Endometrium (tissue), 2 donors: Measurements from ENCODE around the gene CDH2.

Experiments
- FAIRE-seq: peaks from 2 replicates; lab custom pipeline; 2012; peaks lifted over from hg19 to GRCh38; lab: Jason Lieb, UNC
- donor health status: control.
- donor health status: control.

CDH2 gene

DNA sequence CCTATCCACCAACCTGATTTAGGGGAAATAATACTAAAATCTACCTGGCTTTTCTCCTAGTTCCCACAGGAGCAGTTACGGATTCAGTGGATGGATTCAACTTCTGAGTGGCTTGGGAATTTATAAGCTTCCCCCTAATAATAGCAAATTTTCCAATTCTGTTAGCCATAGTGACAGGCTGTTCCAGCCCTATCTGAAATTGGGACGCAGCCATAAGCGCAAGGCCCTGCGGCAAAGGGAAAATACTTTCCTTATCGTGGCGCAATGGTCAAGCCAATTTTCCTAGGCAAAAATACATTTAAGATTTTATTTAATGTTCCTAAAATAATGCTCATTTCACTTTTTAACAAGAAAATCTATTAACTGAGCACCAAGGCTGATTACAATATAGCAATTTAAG, 49.7 kb downstream of the CDH2 start:
- no peak for FAIRE-seq

DNA sequence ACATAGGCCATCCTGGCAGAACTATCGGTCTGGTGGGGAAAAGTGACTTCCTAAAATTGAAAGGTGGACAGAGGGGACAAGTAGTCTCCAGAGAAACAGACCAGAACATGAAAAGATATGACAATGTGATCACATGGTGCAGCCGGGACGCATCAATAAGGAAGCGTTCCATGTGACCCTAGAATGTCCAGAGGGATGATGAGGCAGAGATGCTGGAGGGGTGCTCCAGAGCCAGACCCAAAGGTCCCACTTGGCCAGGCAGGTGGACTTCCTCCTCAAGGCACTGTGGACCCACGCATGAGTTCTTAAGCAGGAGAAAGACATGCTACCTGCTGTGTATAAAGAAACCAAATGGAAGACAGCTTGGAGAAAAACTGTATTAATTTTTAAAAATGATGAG, 50.2 kb downstream of the CDH2 start:
- FAIRE-seq = no peak

DNA sequence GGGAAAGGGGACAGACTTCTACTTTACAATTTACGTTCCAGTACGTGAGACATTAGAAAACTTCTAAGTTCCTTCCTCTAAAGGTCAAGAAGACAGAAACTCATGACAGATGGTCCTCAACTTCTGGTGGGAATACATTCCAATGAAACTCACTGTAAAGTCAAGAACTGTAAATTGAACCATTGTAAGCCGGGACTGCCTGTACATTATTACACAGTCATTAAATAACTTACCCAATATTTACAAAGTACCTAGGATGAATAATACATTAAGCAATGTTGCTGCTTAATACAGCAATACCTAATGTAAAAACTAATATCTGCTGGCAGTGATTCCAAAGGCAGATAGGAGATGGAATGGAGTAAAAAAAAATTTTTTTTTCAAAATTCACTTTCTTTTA, 51.9 kb downstream of the CDH2 start:
- no peak for FAIRE-seq

DNA sequence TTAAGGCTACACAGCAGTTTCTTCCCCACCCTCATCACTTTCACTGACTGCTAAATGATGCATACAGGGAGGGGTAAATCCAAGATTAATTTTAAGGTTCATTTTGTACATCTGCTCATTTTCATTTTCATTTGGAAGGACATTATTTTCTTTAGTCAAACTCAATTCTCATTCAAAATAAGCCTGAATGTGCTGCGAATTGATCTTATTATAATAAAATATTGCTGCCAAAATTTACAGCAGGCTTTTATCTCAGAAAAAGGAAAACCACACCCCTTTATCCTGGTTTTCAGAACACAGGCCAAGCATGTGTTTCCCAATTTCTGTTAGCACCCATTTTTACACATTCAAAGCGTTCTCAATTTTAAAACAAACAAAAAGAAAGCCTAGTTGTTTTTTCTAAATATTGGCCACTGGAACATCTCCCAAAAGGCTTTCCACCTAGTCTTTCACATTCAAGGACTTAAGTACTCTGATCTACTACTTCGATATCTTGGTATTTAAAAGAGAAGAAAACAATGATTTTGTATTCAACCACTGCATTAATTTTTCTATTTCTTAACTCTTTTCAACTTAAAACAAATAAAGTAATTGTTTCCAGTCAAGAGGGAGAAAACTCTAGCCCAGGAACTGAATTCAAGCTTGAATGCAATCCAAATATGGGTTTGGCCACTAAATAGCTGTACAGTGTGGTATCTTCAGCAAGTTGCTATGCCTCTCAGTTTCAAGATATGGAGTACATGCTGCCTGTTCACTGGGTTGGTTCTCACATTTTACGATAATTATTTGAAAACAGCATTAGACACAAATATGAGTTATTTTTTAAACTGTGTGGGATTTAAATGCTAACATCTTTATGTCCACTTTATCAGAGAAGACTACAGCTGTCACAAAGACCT, 52.5 kb downstream of the CDH2 start:
- FAIRE-seq = peak; percentile 46

DNA sequence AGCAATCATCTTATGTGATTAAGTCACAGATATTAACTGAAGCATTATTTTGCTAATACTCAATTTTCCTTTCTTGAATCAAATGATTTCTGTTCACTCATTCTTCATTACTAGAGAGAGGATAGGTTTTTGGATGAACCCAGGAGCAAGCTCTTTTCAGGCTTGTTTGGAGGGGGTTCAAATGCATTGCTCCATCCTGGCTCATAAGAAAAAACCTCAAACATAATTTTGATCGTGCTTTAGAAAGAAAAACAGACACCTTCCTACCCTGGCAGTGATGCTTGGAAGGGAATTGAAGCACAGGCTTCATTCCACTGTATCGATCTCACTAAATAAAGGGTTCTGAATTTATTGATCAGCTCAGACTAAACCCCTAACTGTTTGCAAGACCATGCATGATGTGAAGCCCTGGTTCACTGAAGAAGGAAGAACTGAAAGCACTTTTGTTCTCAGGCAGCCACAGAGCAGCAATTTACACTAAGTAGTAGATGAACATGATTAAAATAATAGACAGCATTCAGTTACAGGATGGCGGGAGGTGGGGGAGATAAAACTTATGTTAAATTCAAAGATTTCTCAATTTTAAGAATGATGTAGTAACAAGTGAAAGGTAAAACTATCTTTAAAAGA, 53.4 kb downstream of the CDH2 start:
- FAIRE-seq = no peak

DNA sequence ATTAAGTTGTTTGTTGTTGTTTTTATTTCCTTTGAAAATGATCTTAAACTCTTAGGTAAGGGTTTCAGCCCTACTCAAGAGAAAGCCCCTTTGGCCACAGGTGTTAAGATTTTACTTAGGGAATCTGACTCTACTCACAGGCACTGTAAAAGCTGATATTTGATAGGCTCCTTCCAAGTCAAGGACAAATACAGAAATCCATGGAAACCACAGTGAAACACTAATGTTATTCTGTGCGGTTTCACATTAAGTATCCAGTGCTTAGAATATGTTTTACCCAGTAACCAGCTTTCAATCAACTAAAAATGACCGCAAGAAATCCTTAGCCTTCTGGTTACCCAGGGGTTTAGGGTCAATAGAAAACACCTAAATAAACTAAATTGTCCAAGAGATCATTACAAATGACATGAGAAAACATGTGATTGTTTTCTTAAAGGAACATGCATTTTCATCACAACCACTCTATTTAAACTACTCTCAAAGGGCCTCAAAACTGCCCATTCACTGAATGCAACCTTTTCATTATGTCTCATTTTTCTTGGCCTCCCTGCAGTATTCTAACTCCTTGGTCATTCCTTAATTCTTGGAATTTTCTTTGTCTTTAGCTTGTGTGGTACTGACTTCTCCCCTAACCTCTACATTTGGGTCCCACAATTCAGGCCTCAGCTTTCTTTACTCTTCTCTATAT, 56.0 kb downstream of the CDH2 start:
- no peak for FAIRE-seq

DNA sequence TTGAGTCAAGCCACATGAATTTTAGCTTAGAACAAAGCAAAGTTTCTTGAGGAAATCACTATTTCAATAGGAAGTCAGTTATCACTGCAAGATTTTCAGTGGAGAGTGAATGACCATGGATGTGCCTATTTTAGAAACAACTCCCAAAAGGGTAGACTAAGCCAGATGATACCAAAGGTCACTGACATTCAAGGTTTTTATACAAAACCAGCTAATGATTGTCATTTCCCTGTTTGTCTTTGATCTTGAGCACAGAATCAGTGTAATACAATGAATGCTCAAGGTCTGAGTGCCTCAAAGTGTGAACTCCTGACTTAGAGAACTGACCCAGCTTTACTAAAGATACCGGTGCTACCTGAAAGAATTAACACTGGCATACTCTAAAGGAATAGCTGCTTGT, 60.5 kb downstream of the CDH2 start:
- no peak for FAIRE-seq

DNA sequence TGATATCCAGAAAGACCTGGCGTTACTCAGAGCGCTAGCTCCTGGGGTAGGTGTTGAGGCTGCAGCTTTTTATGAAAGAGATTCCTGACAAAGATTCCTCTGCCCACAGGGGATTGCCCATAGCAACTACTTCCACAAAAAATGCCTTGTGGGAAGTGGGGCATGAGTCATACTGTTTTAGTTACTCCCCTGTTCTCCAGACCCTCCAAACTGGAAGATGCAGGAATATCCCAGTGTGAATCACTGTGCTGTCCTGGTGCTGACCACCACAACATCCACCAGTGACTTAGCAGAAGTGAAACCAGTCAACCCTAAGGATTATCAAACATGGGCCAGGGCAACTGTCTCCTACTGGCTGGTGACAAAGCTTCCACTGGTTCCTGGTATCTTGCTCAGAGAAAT, 61.8 kb downstream of the CDH2 start:
- FAIRE-seq = no peak

DNA sequence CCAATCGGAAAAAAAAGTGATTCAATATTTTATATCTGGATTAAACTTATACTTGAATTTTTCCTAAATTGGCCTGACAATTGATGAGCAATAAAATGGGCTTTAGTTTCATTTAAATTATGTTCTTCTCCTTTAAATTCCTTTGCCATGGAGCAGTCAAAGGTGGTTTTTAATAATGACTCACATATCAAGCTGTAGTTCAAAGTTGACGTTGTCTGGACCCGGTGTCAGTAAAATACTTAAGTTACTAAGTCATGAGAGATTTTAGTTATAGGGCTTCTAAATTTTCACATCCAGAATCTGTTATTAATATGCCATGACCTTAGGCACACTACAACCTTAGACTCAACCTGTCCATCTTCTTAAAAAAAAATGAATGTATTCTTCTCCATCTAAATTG, 62.5 kb downstream of the CDH2 start:
- no peak for FAIRE-seq

DNA sequence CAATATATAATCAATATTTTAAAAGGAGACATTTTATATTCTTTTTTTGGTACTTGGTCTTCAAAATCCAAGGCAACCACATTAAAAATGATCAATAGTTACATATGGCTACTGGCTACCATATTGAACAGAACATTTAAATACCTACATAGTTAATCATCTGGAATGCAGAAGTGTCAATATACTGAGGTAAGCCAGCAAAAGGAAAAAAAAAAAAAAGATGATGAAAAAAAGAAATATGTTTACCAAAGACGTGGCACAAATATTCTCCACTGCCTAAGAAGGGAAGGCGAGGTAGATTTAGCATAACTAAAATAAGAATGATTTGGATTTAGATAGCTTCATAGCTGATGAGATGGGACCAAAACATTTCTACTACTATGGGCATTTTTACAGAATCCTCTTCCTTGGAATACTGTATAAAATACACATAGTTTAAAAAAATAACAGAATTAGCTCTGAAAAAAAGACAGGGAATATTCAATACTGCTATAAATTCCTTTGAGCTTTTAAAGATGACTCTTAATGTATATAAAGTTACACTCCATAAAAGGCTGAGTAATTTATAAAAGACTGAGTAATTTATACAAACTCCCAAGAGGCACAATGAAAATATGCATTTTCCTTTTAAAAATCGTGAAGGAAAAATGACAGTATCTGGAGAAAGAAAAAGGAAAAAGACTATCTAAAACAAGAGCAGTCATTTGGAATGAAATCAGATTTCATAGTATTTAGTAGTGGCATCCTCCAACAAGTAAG, 63.5 kb downstream of the CDH2 start:
- FAIRE-seq = peak; percentile 18

DNA sequence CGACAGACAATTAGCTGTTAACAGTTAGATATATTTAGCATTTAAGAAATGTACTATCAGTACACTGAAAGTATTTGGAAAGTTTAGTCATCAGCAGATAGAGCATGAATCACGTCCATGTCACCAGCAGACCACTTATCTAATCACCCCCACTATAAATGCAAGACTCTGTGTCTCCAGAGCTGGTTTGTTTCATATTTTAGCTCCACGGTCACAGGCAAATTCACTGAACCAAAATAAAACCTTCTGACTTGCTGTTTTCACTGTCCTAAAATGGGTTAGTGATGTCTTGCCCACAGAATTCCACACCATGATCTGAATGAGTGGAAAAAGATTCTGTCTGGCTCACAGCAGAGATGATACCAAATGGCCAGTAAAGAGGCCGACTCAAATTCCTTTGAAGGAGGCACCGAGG, 64.9 kb downstream of the CDH2 start:
- FAIRE-seq = no peak

DNA sequence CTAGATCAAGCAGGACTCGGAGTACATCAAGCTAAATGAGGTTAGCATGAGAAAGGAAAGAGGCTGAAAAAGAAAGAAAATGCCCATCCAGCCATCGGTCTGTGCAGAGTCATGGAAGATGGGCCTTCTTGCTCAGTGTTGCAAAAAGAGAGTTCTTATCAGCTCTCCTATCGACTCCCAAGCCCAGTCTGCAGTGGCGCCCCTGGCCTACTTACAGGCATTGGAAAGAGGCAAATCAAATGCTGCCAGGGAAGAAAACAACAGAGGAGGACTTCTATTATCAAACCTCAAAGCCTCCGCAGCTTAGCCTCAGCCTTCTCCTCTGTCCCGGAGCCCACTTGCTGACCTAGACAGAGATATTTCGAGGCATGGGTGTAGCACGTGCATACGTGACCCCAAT, 66.0 kb downstream of the CDH2 start:
- FAIRE-seq = no peak

DNA sequence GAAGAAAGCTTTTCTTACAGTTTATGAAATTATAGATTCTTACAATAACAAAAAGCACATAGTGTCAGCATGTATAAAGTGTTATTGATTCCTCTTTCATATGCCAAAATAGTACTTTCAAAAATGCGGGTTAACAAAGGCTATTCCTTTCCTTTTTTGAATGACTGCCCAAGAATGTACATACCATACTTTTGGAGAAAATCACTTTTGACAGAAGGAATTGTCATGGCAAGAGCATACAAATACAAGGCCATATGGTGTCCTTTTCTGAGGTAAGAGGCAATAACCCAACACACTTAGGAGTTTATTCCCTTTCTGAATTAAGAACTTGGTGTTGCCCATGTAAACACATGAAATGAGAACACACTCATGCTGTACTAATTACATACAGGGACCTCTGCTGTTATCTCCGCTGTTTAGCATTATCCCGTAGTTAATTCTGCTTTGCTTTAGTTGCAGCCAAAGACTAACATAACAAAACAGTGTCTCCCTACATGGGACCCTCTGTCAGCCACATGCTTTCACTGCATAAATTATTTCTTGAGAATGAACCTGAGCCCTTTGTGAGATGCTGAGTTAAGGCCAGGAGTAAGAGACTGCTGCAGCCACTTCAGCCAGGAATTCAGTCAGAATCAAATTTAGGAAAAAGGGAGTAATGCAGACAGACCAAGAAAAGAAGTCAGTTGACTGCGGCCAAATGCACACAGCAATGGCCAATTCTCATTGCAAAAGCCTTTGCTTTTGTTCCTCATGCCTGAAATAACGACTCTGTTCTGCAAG, 67.0 kb downstream of the CDH2 start:
- peak; percentile 8 for FAIRE-seq

DNA sequence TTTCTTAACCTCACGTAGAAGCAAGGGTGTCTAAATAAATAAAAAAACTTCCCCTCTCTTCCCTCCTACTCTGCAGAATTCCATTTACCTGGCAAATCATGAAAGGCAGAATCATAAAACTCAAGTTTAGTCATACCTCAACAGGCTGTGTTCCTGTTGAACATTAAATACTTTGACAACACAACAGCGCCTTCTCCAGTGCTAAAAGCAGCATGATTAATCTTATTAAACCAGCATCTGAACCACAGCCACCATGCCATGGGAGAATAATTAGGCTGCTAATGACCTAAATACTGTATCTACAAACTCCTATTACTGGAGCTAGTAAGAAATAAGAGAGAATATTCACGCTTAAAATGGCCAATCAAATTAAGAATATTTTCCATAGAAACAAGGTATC, 68.1 kb downstream of the CDH2 start:
- no peak for FAIRE-seq

DNA sequence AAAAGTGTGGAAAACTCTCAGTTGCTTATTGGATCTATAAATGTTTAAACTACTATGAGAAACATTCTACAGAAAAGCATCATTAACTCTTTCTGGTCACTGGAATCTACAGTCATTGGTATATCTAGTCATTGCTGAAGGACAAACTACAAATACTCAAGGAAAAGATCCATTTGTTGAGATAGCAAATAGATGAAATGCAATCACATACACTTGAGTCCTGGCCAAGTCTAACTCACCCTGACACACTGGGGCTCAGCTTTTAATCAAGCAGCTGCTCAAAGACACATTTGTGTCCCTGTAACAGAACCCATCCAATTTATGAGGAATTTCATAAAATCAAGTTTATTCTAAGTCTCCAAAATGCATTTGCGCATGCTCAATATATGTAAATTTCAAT, 68.7 kb downstream of the CDH2 start:
- FAIRE-seq = no peak

DNA sequence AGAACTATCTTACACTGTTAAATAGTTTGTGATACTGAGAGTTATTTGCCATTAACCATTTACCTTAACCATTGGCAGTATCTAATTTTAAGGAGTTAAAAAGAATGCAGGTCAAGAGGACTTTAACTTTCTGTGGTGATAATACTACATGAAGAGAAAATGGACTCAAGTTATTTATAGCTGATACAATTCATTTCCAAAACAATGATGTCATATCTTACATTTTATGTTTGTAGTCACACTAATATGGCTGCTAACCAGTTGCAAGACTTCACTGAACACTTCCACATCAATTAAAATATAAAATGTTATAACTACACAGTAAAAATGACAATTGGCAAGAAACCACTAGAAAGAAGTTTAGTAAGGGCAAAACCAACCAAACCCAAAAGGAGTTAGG, 77.7 kb downstream of the CDH2 start:
- FAIRE-seq = no peak

DNA sequence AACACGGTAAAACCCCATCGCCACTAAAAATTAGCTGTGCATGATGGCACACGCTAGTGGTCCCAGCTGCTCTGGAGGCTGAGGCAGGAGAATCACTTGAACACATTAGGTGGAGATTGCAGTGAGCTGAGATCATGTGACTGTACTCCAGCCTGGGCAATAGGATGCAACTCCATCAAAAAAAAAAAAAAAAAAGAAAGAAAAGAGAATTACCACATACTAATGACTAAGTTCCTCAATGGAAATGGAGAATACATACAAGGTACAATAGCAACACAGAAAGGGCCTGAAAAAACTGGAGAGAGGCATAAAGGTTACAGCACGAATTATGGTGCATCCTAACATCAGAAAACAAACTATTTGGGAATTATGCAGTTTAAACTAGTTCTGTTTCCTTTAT, 81.3 kb downstream of the CDH2 start:
- no peak for FAIRE-seq

DNA sequence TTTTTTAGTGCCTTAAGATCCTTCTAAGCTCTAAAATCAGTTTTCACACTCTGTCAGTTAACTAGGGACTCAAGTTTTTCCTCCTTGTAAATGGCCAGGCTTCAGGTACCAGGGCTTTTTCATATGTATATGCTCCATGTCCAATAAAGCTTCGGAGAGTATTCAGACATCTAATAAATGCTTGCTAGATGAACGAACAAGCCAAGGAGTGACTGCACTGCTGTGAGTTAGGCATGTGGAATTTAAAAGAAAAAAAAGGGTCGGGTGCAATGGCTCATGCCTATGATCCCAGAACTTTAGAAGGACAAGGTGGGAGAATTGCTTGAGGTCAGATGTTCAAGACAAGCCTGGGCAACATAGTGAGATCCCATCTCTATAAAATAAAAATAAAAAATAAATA, 81.9 kb downstream of the CDH2 start:
- FAIRE-seq = no peak

DNA sequence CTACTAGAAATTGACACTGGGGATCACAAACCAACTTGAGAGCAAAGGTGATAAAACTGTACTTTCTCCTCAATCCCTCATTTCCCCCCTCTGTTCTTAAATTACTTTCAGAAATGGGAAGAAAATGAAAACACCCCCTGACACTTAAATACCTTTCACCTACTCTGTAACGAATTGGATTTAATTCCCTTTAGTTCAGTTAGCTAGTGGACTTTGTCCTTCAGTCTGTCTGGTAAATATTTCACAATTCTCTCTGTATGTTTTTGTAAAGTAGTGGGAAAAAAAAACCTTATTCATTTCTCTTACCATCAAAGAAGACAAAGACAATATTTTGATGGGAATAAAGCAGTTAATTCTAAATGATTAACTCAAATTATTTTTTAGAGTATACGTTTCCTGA, 85.7 kb downstream of the CDH2 start:
- no peak for FAIRE-seq

DNA sequence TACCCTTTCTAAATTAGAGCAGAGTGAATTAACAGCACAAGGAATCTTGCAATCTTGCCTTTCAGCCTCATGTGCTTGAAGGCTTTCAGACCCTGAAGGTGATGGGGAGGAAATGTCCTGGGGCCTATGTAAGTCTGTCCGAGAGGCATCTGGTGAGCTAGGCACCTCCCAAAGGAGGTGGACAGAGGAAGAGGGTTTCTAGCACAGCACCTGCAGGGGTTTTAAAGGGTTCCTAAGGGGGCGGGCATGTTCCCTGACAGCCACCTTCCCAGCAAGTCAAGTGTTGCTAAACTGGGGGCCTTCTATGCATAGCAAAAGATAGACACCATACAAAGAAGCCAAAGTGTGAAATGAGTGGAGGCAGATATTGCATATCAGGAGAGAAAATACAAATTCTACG, 88.5 kb downstream of the CDH2 start:
- FAIRE-seq = no peak

DNA sequence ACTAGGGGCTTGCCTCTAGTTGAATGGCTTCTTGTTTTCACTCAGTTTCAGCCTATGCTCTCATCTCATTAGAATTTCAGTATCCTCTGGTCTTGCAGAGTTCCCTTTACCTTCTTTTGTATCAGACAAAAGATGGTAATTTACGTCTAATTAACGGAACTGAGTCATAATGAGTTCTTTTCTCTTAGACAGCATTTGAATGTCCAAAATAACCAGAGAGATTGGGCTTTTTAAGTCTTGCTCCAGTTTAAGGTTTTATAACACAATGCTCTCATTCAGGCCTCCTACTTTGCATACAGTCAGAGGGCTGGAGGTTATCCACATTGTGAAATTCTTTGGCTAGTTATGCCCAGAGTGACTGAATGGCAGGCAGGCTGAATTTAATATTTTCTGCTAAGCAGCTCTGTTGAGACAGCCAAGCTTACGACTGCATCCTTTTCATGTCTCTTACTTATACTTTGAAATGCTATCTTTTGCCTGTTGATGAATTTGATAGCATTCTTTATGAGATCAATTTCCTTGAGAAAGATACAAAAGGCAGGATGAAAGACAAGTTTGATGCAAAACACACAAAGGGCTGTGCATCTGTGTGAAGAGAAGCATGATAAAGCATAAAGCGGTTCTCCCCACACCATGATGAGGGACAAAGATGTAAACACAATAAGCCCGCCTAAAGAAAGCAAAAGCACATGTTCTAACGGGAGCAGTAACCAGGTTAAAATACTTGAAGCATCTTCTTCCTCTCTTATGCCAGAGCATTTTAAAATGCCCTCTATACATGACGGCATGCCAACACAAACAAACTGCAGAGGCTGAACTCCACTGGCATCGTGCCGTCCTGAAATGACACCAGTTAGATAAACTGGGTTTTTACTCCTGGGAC, 90.0 kb downstream of the CDH2 start:
- FAIRE-seq = no peak
